NCI-H446 (cell line): ENCODE results near the gene BUD13.

Source experiments
- DNase-seq, 2 experiments: peaks; one replicate each; lab custom pipeline; 2025; lab: John Stamatoyannopoulos, UW

BUD13 gene

DNA sequence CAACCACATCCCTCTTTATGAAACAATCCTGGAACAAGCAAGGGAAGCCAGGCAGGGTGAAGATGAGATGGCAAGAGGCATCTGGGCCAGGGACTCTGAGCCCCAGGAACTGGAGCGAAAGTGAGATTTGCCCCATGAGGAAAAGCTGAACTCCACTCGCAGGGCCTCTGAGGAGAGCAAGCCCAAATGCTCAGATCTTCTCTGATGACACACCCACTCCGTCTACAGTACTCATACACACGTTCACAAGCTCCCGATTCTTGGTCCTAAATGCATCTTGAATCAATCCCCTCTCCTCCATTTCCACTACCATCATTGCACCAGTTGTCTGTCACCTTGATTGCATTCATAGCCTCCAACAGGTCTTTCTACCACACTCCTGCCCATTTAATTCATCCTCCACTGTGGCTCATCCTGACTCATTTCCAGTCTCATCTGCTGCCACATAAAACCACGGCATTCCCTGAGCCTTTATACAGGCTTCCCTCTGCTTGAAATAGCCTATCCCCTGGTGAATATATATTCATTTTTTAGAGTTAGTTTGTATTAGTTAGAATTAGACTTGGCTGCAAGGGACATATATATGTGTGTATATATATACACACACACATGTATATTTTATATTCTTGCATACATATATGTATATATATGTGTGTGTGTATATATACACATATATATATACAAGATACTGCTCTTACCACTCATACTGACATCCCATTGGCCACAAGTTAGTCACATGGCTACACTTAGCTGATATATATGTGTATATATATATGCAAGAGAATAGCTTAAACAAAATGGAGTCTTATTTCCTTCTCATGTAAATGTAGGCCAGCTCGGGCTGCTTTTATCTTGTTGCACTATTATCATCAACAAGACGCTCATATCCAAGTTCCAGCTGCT lies 20.3 kb upstream of the BUD13 start:
- DNase-seq = no peak

DNA sequence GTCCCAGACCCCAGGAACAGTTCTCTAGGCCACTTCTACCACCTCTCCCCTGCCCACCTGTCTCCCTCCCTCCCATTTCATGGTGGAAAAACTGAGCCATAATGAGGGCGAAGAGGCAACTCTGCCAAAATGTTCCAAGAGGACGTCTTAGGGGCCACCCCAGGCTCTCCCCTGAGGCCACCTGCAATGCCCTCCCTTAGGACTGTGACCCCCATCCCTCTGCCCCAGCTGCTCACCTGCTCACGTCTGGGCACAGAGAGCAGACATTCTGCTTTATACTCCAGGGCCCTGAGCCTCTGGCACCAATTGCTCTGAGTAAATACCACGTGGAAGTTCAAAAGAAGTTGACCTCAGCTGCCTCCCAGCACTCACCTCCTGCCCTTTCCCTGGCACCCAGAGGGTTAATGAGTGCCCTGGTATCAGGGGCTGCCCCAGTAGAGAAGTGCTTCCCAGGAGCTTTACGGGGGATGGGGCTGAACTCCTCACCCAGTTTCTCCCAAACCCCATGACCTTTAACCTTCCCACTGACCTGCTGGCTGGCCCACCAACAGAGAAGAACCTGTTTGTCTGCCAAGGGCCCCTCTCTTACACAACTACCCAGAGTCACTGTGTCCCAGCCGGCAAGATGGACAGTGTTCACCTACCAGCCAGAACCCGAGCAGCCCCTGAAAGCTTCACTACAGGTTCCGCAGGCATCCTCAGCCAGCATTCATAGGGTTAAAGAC lies 19.5 kb upstream of the BUD13 start:
- DNase-seq = no peak

DNA sequence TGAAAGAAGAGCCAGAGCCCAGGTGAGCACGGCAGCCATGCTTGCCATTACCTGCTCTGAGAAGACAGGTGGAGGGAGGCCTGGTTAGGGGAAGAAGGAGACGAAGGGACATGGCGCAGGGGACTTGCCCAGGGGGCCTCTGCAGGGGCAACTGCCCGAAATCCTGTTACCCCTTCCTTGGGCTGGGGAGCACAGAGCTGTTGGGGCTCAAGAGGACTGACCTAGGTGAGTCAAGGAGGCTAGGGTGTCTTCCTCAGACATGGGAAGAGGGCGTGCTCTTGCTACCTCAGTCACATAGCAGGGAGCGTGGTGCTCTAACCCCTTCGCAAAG lies 19.0 kb upstream of the BUD13 start, which contains the start of gene APOA5:
APOA5 (minus strand) TSS at position 67 of the 331 bp plus-strand sequence; CDS start at position 48, 19 bp downstream.
- no peak for DNase-seq

DNA sequence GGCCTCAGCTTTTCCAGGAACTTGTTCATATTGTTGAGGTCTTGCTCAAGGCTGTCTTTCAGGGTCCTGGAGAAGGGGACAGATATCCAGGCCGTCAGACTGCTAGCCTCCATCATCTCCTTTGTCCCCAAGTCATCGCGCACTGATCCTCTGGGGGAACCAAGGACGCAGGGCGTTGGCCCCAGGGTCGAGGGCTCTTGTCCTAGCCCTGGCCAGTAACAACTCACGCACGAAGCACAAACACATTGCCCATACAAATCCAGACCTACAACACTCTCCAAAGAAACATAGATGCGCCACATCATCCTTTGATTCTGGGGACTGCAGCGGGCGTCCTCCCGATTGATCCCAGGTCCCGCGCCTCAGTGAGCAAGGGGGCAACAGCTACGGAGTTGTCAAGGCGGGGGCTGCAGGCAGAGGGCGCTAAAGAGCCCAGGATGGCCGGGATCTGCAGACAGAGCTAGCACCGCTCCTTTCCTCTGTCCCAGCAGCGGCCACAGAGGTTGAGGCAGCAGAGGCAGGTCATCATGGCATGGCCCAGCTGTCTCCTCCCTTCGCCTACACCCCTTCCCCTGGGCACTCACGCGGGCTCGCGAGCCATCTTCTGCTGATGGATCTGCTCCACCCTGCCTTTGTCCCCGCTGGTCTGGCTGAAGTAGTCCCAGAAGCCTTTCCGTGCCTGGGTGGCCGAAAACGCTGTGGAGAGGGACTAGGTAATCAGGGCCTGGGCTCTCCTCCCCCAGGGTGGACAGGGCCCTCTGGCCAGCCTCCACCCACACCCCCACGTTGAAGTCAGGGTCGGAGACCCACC lies 18.4 kb upstream of the BUD13 start:
- DNase-seq = peak; percentile 55 to 66

DNA sequence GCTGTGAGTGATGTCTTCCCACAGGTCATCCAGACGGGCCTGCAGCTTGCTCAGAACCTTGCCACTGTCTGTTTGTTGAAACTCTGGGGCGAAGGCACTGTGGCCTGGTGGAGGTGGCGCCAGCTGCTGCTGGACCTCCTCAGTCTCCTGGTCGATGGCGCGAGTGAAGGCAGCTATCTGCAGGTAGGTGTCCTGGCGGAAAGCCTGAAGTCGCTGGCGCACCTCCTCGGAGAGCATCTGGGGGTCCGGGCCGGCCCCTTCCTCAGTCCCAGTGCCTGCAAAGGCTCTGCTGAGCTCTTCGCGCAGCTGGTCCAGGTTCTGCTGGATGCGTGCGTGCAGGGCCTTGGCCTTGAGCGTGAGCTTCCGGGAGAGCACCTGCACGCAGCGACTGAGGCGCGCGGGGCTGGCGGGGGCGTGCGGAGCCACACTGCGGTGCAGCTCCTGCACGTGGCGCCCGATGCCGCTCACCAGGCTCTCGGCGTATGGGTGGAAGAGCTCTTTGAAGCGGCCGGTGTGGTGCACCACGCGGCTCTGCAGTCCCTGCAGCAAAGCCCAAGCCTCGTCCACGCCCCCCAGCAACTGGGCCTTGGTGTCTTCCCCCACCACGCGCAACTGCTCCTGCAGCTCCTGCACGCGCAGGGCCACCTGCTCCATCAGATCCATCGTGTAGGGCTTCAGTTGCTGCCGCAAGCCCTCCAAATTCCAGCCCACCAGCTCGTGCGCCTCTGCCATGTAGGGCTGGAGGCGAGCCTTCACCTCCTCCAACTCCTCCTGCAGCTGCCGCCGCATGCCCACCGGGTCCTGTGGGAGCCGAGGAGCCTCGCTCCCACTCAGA lies 17.6 kb upstream of the BUD13 start:
- DNase-seq = no peak

DNA sequence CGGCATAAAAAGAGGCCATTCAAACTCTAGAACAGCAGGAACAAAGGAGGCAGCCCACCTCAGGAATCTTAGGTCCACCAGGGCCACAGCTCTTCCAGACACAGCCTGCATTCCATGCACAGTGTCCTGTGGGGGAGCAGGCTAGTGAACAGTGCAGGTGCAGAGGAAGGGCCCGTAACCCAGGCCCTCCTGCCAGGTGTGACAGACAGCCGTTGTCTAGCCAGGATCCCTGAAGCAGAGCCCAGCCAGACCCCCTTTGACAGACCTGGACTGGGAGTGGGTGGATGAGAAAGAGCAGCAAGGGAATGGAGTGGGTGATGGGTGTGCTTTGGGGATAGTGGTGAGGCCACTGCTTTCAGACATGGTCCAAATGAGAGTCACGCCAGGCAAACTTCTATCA lies 16.2 kb upstream of the BUD13 start:
- no peak for DNase-seq

DNA sequence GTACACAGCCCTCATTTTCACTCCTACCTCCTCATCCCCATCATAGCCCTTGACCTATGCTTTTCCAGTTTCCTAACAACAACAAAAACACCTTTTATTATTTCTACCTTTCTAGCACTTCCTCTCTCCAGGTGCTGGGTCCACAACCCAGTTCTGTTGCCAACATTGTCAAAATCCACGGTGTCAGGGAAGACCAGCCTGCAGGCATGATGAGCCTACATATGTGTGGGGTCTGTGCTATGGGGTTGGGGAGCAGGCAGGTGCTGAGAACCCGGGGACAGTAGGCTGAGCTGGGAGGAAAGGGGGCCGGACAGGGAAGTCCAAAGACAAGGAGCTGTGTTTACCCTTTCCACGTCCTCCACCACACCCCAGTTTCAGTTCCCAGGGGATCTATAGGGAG lies 15.7 kb upstream of the BUD13 start:
- DNase-seq = no peak

DNA sequence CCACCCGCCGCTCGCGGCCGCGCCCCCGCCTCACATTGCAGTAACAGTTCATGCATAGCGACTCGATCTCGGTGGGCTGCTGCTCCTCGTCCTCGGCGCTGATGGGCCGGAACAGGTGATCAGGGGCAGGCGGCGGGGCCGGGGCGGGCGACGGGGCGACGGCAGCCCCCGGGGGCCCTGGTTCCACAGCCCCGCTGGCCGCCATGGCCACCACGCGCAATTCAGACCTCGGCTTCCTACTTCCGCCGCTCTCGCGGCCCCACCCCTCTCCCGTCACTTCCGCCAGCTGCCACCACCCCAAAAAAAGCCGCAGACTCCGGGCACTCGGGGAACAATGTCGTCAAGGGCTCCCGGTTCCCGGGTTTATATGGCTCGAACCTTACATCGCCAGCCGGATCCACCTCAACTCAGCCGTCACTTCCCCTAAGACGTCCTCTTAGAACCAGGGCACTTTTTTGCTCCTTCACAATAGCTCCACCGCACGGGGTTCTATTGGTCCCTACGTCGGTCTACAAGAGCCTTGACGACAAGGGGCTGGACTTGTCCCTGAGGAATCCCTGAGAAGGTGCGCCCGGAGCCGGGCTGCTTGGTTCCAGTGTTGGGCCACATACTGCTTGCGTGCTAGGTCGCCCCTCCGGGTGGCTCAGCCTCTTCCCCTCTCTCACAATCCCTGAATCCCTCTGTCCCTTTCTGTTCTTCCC lies 15.1 kb upstream of the BUD13 start, which contains the start of gene ZPR1:
ZPR1 (minus strand) TSS at position 238 of the 701 bp plus-strand sequence; CDS start at position 205, 33 bp downstream.
- DNase-seq = peak; percentile 29 to 54

DNA sequence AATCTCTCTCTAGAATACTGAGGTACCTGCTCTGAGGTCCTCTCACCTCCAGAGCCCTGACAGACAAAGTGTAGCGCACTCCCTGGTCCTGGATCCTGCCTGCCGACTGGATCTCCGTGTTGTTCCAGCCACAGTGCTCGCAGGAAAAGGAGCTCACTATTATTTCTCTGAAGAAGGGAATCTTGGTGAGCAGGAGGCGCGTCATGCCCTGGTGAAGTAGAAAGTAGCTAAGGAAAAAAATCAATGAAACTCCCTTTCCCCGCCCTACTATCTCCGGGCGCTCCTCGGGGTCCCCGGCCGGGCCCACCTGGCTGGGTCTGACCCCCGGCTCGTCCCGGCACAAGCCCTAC lies 14.6 kb upstream of the BUD13 start:
- no peak for DNase-seq

DNA sequence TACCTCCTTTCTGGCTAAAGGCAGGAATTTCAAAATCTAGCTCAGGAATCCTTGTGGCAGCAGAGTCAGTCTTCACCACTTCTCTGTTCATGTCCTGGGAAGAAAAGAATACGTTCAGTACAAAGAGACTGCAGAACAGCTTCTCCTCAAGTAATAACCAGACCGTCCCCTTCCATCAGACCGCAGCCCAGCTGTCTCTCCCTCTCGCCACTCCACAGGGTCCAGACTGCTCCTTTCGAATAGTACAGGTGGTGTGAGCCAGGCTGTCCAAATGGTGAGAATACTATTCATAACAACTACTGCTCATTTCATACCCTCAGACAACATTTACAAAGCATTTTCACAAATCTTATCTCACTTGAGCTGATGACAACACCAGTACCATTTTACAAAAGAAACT lies 14.2 kb upstream of the BUD13 start:
- no peak for DNase-seq

DNA sequence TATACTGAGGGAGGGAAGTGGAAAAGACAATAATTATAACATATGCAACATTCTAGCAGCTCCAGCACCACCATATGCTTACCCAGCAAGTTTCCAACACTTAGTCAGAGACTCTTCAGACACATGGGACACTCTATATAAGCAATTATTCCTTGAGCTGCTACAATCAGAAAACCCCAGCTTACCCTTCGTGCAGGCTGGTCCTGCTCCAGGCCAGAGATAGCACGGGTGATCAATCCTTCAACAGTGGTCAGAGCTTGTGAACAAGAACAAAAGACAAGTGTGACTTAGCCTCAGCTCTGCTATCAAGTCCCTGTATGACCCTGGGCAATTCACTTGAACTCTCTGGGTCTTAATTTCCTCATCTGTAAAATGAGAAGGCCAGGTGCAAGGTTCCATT lies 13.5 kb upstream of the BUD13 start:
- DNase-seq = no peak

DNA sequence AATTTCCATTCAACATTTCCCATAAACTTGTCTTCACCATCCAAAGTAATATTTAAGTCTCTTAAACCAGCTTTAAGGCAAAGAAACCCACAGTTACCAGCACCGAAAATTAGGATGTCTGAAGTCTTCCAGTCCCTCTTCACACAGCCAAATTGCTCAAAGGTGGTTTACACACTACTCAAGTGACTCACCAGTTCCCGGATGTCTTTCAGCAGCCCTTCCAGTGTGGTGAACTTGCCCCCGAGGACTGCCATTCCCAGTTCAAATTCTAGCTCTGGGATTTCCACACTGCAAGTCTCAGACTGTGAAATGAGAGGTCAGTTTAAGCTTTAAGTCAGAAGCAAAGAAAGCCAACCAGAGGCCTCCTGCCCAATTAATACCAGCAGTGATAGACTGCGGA lies 9.9 kb upstream of the BUD13 start:
- DNase-seq = no peak

DNA sequence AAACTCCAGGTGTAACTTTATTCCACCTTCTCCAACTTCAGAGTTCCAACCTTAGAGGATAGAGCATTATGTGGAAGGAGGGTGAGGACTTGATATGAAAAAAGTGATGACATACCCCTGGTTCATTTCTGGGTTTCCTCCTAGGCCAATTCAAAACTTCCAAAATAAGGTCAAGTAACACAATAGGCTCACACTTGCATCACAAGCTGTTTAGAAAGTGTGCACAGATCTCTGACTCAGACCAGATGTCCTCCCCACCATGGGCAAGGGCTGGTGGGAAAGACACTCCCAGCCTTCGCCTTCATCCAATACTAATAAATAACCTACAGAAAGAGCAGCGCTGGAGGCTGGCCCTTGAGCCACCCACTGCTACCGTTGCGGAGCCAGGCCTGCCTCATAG lies 5.8 kb upstream of the BUD13 start:
- DNase-seq = no peak

DNA sequence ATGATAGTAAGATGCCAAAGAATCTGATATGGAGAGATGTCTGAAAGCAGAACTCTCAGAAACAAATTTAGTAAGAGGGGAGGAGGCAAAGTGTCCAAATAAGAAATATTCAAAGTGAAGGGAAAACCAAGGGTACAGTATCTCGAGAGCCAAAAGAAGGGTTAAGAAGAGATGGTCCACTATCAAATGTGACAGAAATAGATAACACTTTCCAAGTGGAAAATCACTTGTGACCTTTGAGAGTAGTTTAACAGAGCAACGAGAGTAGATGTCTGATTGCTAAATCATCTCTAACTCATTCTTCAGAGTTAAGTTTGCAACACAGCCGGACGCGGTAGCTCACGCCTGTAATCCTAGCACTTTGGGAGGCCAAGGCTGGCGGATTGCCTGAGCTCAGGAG lies 4.3 kb upstream of the BUD13 start:
- DNase-seq = no peak

DNA sequence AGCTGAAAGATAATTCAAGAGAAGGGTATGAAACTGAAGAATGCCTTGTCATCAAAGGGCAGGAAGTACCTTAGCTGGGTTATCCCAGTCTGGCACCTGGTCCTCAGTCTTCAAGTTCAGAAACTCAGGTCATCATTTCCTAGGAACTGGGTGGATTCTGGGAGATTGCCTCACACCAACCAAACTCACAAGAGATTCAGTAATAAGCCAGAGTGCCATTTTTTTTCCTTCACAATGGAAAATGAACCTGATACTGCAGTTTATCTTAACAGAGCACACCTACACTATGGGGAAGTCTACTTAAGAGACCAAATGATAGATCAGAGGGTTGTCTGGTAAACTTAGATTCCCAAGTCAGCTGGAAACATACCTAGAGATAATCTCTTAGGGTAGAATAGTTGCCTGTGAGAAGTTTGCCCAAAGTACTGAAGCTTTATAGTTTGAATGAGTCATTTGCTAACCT lies 3.8 kb upstream of the BUD13 start:
- DNase-seq = no peak

DNA sequence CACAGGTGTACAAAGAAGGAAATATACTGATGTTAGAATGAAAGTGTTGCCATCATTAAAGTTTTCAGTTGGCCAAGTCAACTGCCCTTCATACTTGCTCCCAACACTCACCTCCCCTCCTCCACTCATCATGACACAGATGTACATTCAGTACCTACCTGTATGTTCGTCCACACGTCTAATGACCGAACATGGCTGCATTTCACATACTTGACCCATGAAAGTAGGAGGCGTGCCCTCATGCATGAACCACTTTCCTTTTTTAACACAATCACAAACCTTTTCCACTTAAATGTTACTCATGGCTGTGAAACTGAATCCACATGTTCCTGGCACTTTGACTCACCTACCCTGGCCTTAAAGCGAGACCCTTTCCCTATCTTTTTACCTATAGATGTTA lies 3.2 kb upstream of the BUD13 start:
- DNase-seq = no peak

DNA sequence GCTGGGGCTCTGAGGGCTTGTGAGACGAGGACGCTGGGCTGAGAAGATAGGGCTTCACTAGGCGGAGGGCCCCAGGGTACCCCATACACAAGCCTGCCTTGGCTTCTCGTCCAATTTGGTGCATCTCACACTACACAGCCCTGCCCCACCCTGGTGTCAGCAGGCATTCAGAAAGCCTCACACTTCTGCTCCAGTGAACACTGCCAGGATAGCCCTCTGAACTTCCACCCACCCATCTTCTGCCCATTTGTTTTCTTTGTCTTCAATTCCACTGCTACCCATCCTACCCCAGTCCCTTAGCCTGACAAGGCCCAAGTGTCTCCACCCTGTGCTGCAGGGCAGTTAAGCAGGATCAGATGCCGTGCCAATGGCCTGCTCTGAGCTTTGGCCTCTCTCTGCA lies 1.9 kb upstream of the BUD13 start:
- DNase-seq = no peak

DNA sequence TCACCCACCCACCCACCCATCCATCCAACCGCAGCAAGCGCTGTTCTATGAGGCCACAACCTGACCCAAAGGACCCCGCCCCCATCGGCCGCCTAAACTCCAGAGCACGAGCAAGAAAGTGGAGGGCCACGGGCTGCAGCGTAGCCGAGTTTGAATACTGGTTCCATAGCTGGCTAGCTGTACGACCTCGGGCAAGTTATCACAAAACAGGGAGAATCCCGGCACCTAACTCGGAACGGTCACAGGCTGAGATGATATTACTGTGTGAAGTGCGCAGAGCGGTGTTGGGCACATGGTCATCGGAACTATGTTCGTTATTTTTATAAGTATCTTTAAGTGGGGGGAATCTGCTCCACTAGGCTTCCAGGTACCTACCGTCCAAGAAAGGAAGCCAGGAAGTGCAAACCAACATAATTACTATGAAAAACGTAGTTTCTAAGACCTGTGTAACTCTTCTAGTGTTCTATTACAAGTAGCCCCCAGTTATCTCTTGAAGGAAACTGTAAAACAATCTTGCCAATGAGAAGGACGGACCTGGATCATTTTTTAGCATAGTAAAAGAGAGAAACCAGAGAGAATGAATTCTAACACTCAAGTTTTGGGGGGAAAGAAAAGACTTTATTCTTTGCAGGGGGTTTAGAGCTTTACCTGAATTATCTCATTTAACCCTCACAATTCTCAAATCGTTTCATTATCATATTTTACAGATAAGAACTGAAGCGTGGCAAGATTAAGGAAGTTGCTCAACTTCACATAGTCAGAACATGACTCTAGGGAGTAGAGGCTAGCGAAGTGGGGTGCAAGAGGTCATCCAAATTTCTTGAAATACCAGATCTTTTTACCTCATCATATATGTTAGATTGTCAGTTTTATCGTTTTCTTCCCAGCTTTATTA lies 663 bp upstream of the BUD13 start:
- peak in 1 of 2 experiments; percentile 75 for DNase-seq

DNA sequence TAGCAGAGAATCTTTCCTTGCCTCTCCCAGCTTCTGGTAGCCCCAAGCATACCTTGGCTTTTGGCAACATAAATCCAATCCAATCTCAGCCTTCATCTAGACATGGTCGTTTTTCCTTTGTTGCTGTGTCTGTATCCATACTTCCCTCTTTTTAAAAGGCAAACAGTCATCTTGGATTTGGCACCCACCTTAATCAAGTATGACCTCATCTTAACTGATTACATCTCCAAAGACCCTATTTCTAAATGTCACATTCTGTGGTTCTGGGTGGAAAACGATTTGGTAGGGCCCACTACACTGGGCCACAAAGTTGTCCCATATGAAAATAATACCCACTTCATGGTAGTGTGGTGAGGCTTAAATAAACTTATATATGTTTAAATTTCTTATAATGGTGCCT lies 852 bp downstream of the BUD13 start:
- no peak for DNase-seq

DNA sequence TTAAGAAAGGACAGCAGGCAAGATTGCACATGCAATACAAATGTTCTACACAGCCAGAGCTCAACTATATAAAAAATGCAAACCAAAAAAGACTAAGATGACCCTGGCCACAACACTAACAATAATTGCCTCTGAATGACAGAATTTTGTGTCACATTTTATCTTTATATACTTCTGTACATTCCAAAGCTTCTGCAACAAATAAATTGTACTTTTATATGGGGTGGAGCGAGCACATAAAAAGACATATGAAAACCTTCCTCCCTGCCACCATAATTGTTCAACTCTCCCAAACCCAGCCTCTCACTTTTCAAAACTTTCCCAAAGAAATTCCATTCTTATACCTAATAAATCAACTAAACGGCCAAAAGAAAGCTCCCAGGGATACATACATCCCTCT lies 10.7 kb downstream of the BUD13 start:
- no peak for DNase-seq
